ENCODE results near the gene NCEH1. TPM values are rescaled to one million over a fixed set of nuclear protein-coding genes. Genes with fewer than 3 reads are reported as not detected.
"Not testable (repeated sequence)": the region's sequence is repeated elsewhere in the genome, so short reads cannot be mapped to it uniquely, and the experiment has no call there.

Gene NCEH1
- total RNA-seq, 1 donor from 2014 or later, result 6.6 TPM

DNA sequence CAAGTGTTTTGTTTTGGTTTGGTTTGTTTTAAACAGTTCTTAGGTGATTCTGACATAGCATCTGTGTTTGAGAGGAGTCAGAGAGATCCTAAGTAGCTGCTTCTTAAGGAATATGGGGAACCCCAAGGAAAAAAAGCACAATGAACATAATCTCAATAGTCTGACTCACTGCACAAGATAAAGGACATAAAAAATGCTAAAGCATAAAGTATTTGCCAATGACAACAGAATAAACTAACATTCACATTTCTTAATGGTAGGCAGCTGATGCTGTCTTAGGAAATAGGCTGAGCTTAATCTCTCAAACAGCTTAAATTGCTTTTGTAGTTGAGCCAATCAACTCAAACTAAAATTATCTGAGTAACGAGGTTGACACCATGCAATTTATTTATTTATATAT is 2.9 kb downstream of the NCEH1 start:
- DNase-seq (ENCODE audit: low spot score), result no peak
- TF ChIP-seq, protein P1, sequence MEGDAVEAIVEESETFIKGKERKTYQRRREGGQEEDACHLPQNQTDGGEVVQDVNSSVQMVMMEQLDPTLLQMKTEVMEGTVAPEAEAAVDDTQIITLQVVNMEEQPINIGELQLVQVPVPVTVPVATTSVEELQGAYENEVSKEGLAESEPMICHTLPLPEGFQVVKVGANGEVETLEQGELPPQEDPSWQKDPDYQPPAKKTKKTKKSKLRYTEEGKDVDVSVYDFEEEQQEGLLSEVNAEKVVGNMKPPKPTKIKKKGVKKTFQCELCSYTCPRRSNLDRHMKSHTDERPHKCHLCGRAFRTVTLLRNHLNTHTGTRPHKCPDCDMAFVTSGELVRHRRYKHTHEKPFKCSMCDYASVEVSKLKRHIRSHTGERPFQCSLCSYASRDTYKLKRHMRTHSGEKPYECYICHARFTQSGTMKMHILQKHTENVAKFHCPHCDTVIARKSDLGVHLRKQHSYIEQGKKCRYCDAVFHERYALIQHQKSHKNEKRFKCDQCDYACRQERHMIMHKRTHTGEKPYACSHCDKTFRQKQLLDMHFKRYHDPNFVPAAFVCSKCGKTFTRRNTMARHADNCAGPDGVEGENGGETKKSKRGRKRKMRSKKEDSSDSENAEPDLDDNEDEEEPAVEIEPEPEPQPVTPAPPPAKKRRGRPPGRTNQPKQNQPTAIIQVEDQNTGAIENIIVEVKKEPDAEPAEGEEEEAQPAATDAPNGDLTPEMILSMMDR (IDR thresholded peaks at IDR 0.05; ENCODE audit: unreplicated experiment), result no peak
- Mint-ChIP-seq H3K4me1 (ENCODE audit: unreplicated experiment) (peaks cover 15% of the 10 kb centered on the region), H3K27ac (ENCODE audit: unreplicated experiment) (no peak overlapping the region), H3K9me3 (ENCODE audit: unreplicated experiment) (no peaks in the 10 kb centered on the region), H3K4me3 (ENCODE audit: unreplicated experiment) (no peak overlapping the region), H3K27me3 (ENCODE audit: unreplicated experiment) (peaks cover 2% of the 10 kb centered on the region), H3K36me3 (ENCODE audit: low read depth, unreplicated experiment) (no peaks in the 10 kb centered on the region)

DNA sequence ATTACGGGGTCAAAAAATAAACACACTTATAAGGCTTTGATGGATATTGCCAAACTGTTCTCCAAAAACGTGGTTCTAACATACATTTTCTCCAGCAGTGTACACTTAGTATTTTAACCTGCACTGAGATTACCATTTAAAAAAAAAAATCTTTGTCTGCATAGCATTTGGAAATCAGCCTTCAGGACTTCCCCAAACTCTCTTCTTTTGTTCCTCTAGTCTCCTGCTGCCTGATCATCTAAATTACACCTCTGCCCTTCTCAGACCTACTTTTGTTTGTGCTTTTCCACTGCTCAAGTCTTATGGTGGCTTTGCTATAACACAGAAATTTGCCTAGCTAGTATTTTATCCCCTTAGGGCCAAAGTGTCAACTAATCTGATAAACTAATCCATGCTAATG is 3.8 kb downstream of the NCEH1 start:
- H3K27me3 Mint-ChIP-seq (ENCODE audit: unreplicated experiment), result peaks cover 2% of the 10 kb centered on the region
- TF ChIP-seq, protein P1 (IDR thresholded peaks at IDR 0.05; ENCODE audit: unreplicated experiment), result no peak
- H3K27ac Mint-ChIP-seq (ENCODE audit: unreplicated experiment), result no peak overlapping the region
- H3K4me1 Mint-ChIP-seq (ENCODE audit: unreplicated experiment), result peaks cover 15% of the 10 kb centered on the region
- no peak for DNase-seq (ENCODE audit: low spot score)
- no peaks in the 10 kb centered on the region for H3K9me3 Mint-ChIP-seq (ENCODE audit: unreplicated experiment)
- no peaks in the 10 kb centered on the region for H3K36me3 Mint-ChIP-seq (ENCODE audit: low read depth, unreplicated experiment)
- no peak overlapping the region for H3K4me3 Mint-ChIP-seq (ENCODE audit: unreplicated experiment)

DNA sequence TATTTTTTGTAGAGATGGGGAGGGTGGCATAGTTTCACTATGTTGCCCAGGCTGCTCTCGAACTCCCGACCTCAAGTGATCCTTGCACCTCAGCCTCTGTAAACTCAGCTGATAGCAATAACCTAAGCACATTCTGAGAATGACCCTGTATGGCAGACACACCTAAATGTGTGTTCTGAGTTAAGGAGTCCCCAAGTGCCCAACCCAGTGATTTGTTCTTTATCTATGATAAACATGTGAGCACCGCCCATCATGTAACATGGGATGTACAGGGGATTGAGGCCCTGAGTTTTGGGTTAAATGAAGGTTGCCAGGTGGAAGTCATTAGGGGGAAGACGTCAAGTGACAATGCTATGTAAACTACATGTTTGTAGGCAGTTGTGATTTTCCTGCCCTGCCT is 5.7 kb downstream of the NCEH1 start:
- TF ChIP-seq, protein P1 (IDR thresholded peaks at IDR 0.05; ENCODE audit: unreplicated experiment), result no peak
- peaks cover 15% of the 10 kb centered on the region for H3K4me1 Mint-ChIP-seq (ENCODE audit: unreplicated experiment)
- no peak overlapping the region for H3K27ac Mint-ChIP-seq (ENCODE audit: unreplicated experiment)
- H3K9me3 Mint-ChIP-seq (ENCODE audit: unreplicated experiment), result no peaks in the 10 kb centered on the region
- DNase-seq (ENCODE audit: low spot score), result no peak
- no peaks in the 10 kb centered on the region for H3K36me3 Mint-ChIP-seq (ENCODE audit: low read depth, unreplicated experiment)
- no peaks in the 10 kb centered on the region for H3K27me3 Mint-ChIP-seq (ENCODE audit: unreplicated experiment)
- no peak overlapping the region for H3K4me3 Mint-ChIP-seq (ENCODE audit: unreplicated experiment)

DNA sequence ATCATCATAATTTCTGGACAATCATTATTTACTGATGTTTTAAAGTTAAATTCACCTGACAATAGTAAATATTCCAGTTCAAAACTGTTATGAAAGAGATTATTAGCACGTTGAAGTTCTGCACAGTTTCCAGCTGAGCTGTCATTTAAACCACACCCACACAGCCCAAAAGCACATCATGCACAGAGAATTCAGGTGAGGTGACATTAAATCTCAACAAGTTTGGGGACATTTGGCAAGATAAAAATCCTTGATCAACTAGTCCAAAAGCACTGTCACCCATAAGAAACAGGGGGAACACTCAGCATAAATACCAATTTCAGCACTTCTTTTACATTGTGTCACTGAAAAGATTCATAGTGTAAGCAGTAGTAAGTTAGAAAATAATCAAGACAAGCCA is 6.9 kb downstream of the NCEH1 start:
- Mint-ChIP-seq H3K36me3 (ENCODE audit: low read depth, unreplicated experiment) (no peaks in the 10 kb centered on the region), H3K27ac (ENCODE audit: unreplicated experiment) (no peak overlapping the region), H3K4me3 (ENCODE audit: unreplicated experiment) (no peak overlapping the region), H3K9me3 (ENCODE audit: unreplicated experiment) (no peaks in the 10 kb centered on the region), H3K4me1 (ENCODE audit: unreplicated experiment) (peaks cover 6% of the 10 kb centered on the region), H3K27me3 (ENCODE audit: unreplicated experiment) (no peaks in the 10 kb centered on the region)
- DNase-seq (ENCODE audit: low spot score), result no peak
- TF ChIP-seq, protein P1 (IDR thresholded peaks at IDR 0.05; ENCODE audit: unreplicated experiment), result no peak

DNA sequence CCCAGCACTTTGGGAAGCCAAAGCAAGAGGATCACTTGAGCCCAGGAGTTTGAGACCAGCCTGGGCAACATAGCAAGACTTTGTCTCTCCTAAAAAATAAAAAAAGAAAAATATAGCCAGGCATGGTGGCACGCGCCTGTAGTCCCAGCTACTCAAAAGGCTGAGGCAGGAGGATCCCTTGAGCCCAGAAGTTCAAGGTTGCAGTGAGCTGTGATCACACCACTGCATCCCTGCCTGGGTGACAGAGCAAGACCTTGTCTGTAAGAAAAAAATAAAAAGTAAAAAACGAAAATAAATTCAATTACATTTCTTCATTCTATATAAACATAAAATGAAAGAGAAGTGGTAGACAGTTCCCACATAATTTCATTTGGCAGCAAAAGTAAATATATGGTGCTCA is 8.1 kb downstream of the NCEH1 start:
- DNase-seq (ENCODE audit: low spot score); H3K27ac Mint-ChIP-seq (ENCODE audit: unreplicated experiment); H3K4me1 Mint-ChIP-seq (ENCODE audit: unreplicated experiment); H3K4me3 Mint-ChIP-seq (ENCODE audit: unreplicated experiment); H3K36me3 Mint-ChIP-seq (ENCODE audit: low read depth, unreplicated experiment); H3K9me3 Mint-ChIP-seq (ENCODE audit: unreplicated experiment); H3K27me3 Mint-ChIP-seq (ENCODE audit: unreplicated experiment): not testable (repeated sequence)

DNA sequence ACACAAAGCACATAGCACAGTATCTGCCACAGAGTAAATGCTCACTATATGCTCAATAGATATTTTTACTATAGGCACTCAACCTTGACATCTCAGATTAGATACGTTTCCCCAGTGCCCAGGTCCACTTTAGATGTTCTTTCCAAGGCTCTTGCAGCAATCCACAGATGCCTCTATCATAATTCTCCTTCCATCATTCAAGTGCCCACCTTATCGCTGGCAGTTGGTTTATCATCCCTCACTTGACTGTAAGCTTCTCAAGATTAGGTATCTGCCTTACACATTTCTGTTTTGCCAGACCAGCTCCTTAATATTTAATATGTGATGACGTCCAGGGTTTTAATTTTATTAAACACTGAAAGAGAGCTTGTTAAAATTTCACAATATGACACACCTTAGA is 8.6 kb downstream of the NCEH1 start:
- Mint-ChIP-seq H3K27ac (ENCODE audit: unreplicated experiment) (no peak overlapping the region), H3K9me3 (ENCODE audit: unreplicated experiment) (no peaks in the 10 kb centered on the region), H3K4me1 (ENCODE audit: unreplicated experiment) (no peaks in the 10 kb centered on the region), H3K4me3 (ENCODE audit: unreplicated experiment) (no peak overlapping the region), H3K27me3 (ENCODE audit: unreplicated experiment) (no peaks in the 10 kb centered on the region), H3K36me3 (ENCODE audit: low read depth, unreplicated experiment) (no peaks in the 10 kb centered on the region)
- TF ChIP-seq, protein P1 (IDR thresholded peaks at IDR 0.05; ENCODE audit: unreplicated experiment), result no peak
- no peak for DNase-seq (ENCODE audit: low spot score)
